Activated T-helper 1 cell treated with anti-CD3 and anti-CD28 coated beads, Interleukin-2, amount 50 U/mL, for 16 hours (primary cell): ENCODE results near the gene MYH4.

ENCODE experiments used
- DNase-seq, 2 donors: peaks; one replicate each; pipeline ENCODE4 v3.0.0-alpha.2; 2020; ENCODE audit warnings: low read depth in 1 of 2, low spot score in 1 of 2

The MYH4 gene

GRCh38 chr17:10421900-10422542, 47.3 kb downstream of the MYH4 start, which contains the start of gene MYH8:
Gene MYH8 (minus strand): TSS chr17:10421950. CDS start chr17:10420227, 1,723 bp downstream.
- DNase-seq, result no peak

GRCh38 chr17:10421211-10421610, 48.1 kb downstream of the MYH4 start:
- DNase-seq, result no peak

GRCh38 chr17:10420811-10421210, 48.5 kb downstream of the MYH4 start:
- DNase-seq, result no peak

GRCh38 chr17:10417431-10417830, 51.9 kb downstream of the MYH4 start:
- DNase-seq, result no peak

GRCh38 chr17:10415161-10415560, 54.2 kb downstream of the MYH4 start:
- no peak for DNase-seq

GRCh38 chr17:10403589-10403988, 65.8 kb downstream of the MYH4 start:
- no peak for DNase-seq

GRCh38 chr17:10398352-10398751, 71.0 kb downstream of the MYH4 start:
- DNase-seq, result no peak

GRCh38 chr17:10396524-10397163, 72.7 kb downstream of the MYH4 start:
- no peak for DNase-seq

GRCh38 chr17:10394201-10394887, 75.0 kb downstream of the MYH4 start:
- DNase-seq, result no peak
